D721Med (cell line): ENCODE data around the gene OLIG1.

Experiments
- DNase-seq: peaks from one replicate; pipeline ENCODE4 v3.0.0; 2011; ENCODE audit warnings: low spot score; ENCODE audit not compliant: insufficient read length
- FAIRE-seq: peaks from 2 replicates; lab custom pipeline; 2011; peaks lifted over from hg19 to GRCh38; lab: Jason Lieb, UNC
- CTCF ChIP-seq: IDR thresholded peaks from 2 replicates; pipeline ENCODE4 v1.5.1; 2012; ENCODE audit warnings: mild to moderate bottlenecking, control low read depth; ENCODE audit not compliant: insufficient read depth; ENCODE audit errors: missing control alignments

Gene OLIG1

GRCh38 chr21:33051925-33052324 lies 18.0 kb upstream of the OLIG1 start:
- no peak for TF ChIP-seq CTCF
- FAIRE-seq = no peak
- no peak for DNase-seq

- TF ChIP-seq CTCF = no peak
- no peak for FAIRE-seq
Measured at GRCh38 chr21:33053951-33054350, 16.0 kb upstream of the OLIG1 start.

GRCh38 chr21:33055991-33056390 lies 13.9 kb upstream of the OLIG1 start:
- no peak for FAIRE-seq
- no peak for DNase-seq
- TF ChIP-seq CTCF = no peak

More at GRCh38 chr21:33053951-33054350, 16.0 kb upstream of the OLIG1 start:
- no peak for DNase-seq

GRCh38 chr21:33057385-33057940 lies 12.5 kb upstream of the OLIG1 start:
- FAIRE-seq = no peak
- DNase-seq = no peak
- no peak for TF ChIP-seq CTCF

- no peak for TF ChIP-seq CTCF
- FAIRE-seq (no peak), DNase-seq (no peak)
Measured at GRCh38 chr21:33058527-33058926, 11.4 kb upstream of the OLIG1 start.

- no peak for TF ChIP-seq CTCF
- DNase-seq = no peak
- FAIRE-seq = no peak
Measured at GRCh38 chr21:33058957-33059356, 11.0 kb upstream of the OLIG1 start.

- no peak for TF ChIP-seq CTCF
- no peak for FAIRE-seq
- DNase-seq = no peak
Measured at GRCh38 chr21:33059380-33059841, 10.5 kb upstream of the OLIG1 start.
